Measurements from ENCODE around the gene KDM2B.

Gene KDM2B

GRCh38 chr12:121560392-121561008 is 20.3 kb downstream of the KDM2B start:
- DNase-seq, result no peak

- no peak for DNase-seq
Observed at GRCh38 chr12:121558956-121559355, 21.9 kb downstream of the KDM2B start.

GRCh38 chr12:121550974-121551634 is 29.7 kb downstream of the KDM2B start:
- no peak for DNase-seq

DNA sequence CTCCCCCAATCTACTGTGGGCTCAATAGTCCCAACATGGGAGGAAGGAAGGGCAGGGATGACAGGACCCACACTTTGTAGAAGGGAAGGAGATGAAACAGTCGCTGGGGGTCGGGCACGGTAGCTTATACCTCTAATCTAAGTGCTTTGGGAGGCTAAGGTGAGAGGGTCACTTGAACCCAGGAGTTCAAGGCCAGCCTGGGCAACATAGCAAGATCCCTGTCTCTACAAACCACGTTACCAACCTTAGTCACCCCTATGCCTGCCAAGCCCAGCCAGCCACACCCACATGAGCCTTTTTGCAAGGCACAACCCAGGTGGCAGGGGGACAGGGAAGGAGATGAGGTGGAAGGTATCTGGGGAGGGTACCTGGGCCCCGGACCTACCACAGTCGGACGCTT is 31.7 kb downstream of the KDM2B start:
- no peak for DNase-seq

GRCh38 chr12:121545480-121545879 is 35.3 kb downstream of the KDM2B start:
- DNase-seq, result no peak

DNA sequence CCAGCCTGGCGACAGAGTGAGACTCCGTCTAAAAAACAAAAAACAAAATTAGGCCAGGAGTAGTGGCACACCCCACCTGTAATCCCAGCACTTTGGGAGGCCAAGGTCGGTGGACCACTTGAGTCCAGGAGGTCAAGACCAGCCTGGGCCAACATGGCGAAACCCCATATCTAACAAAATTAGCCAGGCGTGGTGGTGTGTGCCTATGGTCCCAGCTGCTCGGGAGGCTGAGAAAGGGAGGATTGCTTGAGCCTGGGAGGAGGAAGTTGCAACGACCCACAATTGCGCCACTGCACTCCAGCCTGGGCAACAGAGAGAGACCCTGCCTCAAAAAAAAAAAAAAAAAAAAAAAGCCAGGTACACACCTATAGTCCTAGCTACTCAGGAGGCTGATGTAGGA is 37.0 kb downstream of the KDM2B start:
- no peak for DNase-seq

GRCh38 chr12:121539908-121540307 is 40.9 kb downstream of the KDM2B start:
- no peak for DNase-seq

DNA sequence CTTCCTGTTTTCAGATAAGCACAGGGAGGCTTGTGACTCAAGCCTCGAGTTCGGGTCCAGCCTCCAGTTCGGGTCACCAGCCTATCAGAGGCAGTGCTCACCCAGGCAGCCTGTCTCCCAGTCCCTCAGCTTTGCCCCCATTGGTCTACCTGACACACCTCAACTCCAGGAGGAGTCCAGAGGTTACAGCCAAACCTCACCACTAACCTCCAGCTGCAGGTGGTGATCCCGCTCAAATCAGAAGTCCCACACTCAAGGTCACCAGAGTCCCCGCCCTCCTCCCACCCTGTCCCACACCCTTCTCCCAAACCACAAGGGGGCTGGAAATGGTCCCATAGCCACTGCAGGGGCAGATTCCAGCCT is 42.1 kb downstream of the KDM2B start:
- DNase-seq, result no peak

GRCh38 chr12:121537814-121538698 is 42.8 kb downstream of the KDM2B start:
- no peak for DNase-seq

- peak; percentile 87 for DNase-seq
Observed at GRCh38 chr12:121536899-121537813, 43.7 kb downstream of the KDM2B start.

GRCh38 chr12:121536054-121536898 is 44.5 kb downstream of the KDM2B start:
- DNase-seq, result peak; percentile 91

GRCh38 chr12:121535150-121536053 is 45.4 kb downstream of the KDM2B start:
- DNase-seq, result no peak

- no peak for DNase-seq
Observed at GRCh38 chr12:121534495-121535148, 46.2 kb downstream of the KDM2B start.

- no peak for DNase-seq
Observed at GRCh38 chr12:121533394-121534090, 47.3 kb downstream of the KDM2B start.

DNA sequence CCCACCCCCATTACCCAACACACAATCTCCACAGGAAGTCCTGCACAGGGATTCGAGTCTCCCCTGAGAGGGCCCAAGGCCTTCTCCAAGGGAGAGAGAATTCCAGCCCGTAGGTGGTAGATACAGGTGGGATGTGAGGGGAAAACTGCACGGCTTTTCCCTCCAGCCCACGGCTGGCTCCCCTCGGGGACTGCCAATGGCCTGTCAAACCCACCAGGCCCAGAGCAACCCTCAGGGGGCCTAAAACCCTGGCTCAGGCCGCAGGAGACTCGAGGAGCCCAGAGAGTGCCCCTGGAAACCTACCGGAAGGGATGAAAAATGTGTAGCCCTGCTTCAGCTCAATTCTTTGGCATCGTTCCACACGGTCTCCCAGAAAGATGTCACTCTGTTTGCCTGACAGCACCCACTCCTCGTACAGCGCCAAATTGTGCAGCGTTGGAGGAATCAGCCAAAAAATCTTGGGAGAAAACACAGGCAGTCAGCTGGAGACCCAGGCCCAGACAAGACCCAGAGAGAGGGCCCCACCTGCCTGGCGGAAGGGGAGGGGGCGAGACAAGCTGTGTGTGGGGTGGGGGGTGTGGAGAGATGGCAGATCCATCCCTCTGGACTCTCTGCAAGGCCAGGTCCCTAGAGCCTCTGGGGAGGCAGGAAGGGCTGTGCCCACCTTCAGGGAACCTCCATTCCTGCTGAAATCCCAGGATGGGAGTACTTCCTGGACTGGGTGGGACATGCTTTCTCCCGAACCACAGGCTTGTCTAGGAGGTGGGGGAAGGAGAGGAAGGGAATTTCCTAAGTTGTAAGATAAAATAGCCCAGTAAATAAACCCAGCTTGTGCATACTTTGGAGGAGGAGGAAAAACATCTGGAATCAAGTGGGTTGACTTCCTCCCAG is 48.1 kb downstream of the KDM2B start:
- DNase-seq, result no peak

- no peak for DNase-seq
Observed at GRCh38 chr12:121531356-121531750, 49.5 kb downstream of the KDM2B start.

DNA sequence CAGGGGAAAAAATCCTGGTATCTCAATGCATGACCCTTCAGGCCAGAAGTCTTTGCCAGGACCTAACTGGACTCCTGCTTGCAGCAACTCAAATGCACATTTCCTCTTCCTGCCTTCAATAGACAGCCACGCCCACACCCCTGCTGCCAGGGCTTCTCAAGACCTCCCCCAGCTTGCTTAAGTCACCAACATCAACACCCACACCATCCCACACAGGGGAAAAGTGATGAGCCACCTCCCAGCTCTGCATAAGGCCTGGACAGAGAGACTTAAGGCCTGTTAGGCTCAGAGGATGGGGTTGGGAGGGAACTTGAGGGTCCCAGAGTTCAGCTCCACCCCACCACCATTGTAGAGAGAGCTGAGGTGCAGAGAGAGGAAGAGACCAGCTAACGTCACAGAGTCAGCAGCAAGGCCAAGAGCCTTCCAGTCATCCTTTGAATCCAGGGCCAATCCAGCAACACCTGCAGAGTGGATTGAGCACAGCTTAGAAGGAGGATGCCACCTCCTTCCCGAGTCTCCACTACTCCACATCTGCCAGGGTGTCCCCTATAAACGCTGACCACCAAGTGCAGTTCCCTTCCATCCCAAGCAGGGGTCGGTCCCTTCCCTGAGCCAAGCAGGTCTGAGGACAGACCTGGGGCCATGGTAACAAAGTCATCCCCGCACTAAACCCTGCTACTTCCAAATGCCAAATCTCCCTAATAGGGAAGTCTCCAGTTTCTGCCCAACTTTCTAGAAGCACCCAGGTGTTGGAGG is 50.0 kb downstream of the KDM2B start:
- no peak for DNase-seq

DNA sequence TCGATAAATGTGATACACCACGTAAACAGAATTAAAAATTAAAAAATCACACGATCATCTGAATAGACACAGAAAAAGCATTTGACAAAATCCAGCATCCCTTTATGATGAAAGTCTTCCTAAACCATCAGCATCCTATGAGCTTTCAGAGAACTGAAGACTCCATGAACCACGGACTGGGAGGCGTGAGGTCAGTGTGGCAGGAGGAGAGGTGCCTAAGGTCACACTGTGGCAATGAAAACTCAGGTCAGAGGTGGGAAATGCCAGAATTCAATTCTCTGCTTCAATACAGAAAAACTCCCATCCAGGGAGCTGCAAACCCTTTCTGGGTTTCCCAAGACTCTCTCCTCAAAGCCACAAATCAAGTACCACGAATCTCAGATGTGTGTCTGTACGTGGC is 51.6 kb downstream of the KDM2B start:
- DNase-seq, result no peak
